Activated naive CD8-positive, alpha-beta T cell treated with anti-CD3 and anti-CD28 coated beads, Interleukin-2, amount 10 ng/mL, durations not matched to agents 7 days and 5 days (primary cell): ENCODE data around the gene METTL25. TPM values are rescaled to one million over a fixed set of nuclear protein-coding genes. Genes with fewer than 3 reads are reported as not detected.

Source experiments
- total RNA-seq, 2 experiments: library from RNA; stranded (reverse); gene quantifications; one replicate each; pipeline ENCODE4 v1.2.3, GENCODE V29; 2021

The METTL25 gene
- total RNA-seq, 2 experiments from 2014 or later = 9.8 to 12.5 TPM

Other genes with a start within 250 kb of the METTL25 start
- 10 to 100 TPM; 55.0 to 56.2 TPM for gene CCDC59, start 142 bp upstream of the METTL25 start, total RNA-seq